Upper lobe of left lung (tissue), 6 donors: ENCODE measurements around the gene MOCOS. TPM values are rescaled to one million over a fixed set of nuclear protein-coding genes. Genes with fewer than 3 reads are reported as not detected.
"Not testable (repeated sequence)": the region's sequence is repeated elsewhere in the genome, so short reads cannot be mapped to it uniquely, and the experiment has no call there.

Experiments used
- ATAC-seq, 2 donors: fragments of 200-7000 bp; cut with Tn5 transposase; one replicate each; pipeline ENCODE4 v1.9.1; 2022; ENCODE audit warnings: mild to moderate bottlenecking in 2 of 2, moderate library complexity in 2 of 2; ENCODE audit not compliant: low FRiP score in 2 of 2
- DNase-seq, 2 donors: peaks; one replicate each; pipeline ENCODE4 v3.0.0-alpha.2; 2019 to 2020
- H3K27ac ChIP-seq, 4 donors: fragments of 200-600 bp; sonication (generic); one replicate each; pipeline ENCODE4 v1.5.1; 2016 to 2019
- H3K27me3 ChIP-seq, 4 donors: fragments of 200-600 bp; sonication (generic); one replicate each; pipeline ENCODE4 v1.5.1; 2017 to 2019
- H3K36me3 ChIP-seq, 4 donors: fragments of 200-600 bp; sonication (generic); one replicate each; pipeline ENCODE4 v1.5.1; 2016 to 2019
- H3K4me1 ChIP-seq, 4 donors: fragments of 200-600 bp; sonication (generic); one replicate each; pipeline ENCODE4 v1.5.1; 2018 to 2019
- H3K4me3 ChIP-seq, 4 donors: fragments of 200-600 bp; sonication (generic); one replicate each; pipeline ENCODE4 v1.5.1; 2017 to 2019; ENCODE audit warnings: mild to moderate bottlenecking in 2 of 4, moderate library complexity in 1 of 4
- H3K9me3 ChIP-seq, 4 donors: fragments of 200-600 bp; sonication (generic); one replicate each; pipeline ENCODE4 v1.5.1; 2018 to 2019
- CTCF ChIP-seq, 6 experiments: fragments of 450-650 bp in 4 of 6; fragments of 200-600 bp in 2 of 6; sonication (generic) in 2 of 6; IDR thresholded peaks; one replicate each; pipeline ENCODE4 v1.5.1; 2016 to 2019; ENCODE audit warnings: antibody characterized with exemption in 6 of 6
- EP300 ChIP-seq, 4 donors: sonication (generic); formaldehyde crosslinking; IDR thresholded peaks; one replicate each; pipeline ENCODE4 v1.5.1; 2017; ENCODE audit warnings: antibody characterized with exemption in 4 of 4, control low read depth in 2 of 4
- POLR2A ChIP-seq, 4 donors: fragments of 450-650 bp; IDR thresholded peaks; one replicate each; pipeline ENCODE4 v1.5.1; 2016 to 2017; ENCODE audit warnings: antibody characterized with exemption in 4 of 4, mild to moderate bottlenecking in 2 of 4
- POLR2AphosphoS5 ChIP-seq, 2 donors: sonication (generic); formaldehyde crosslinking; IDR thresholded peaks; one replicate each; pipeline ENCODE4 v1.5.1; 2017; ENCODE audit warnings: antibody characterized with exemption in 2 of 2
- WGBS, 2 donors: methylation state at CpG; one replicate each; pipeline ENCODE4 v1.1.5; 2017 to 2018; 5-methylcytosine and 5-hydroxymethylcytosine counted together
- total RNA-seq, 6 donors: library from RNA; depleted of rRNA in 4 of 6; stranded (reverse); fragments of >200 nt in 4 of 6; gene quantifications; one replicate each; pipeline versions ENCODE4 v1.1.0 to v1.2.1, GENCODE V29; 2016 to 2021
- donor health status: DM: no; HTN: no; CAD: no; lungs with moderate emphysema.
- donor health status: DM: no; HTN: yes; CAD: no; lungs with severe emphysema.

The MOCOS gene
- total RNA-seq, 6 donors from 2014 or later: 1.9 to 4.7 (median 3.8) TPM

- Histone ChIP-seq H3K9me3 (no peaks in the 10 kb centered on the region), H3K4me1 (no peaks in the 10 kb centered on the region), H3K36me3 (no peaks in the 10 kb centered on the region), H3K27me3 (no peaks in the 10 kb centered on the region), H3K27ac (no peak overlapping the region), H3K4me3 (no peak overlapping the region)
- DNase-seq (no peak), ATAC-seq (no peak)
- TF ChIP-seq POLR2A (IDR thresholded peaks at IDR 0.05) (no peak), CTCF (IDR thresholded peaks at IDR 0.05) (no peak), POLR2AphosphoS5 (IDR thresholded peaks at IDR 0.05) (no peak), EP300 (IDR thresholded peaks at IDR 0.05) (no peak)
- WGBS, 2 donors: 89 to 93% methylated on average over 2 of the region's 2 CpGs
Observed at GRCh38 chr18:36201765-36202164, 14.5 kb downstream of the MOCOS start.

GRCh38 chr18:36203360-36203895 is 16.1 kb downstream of the MOCOS start:
- no peak for TF ChIP-seq EP300 (IDR thresholded peaks at IDR 0.05)
- TF ChIP-seq CTCF (IDR thresholded peaks at IDR 0.05): no peak
- TF ChIP-seq POLR2AphosphoS5 (IDR thresholded peaks at IDR 0.05): no peak
- no peak for TF ChIP-seq POLR2A (IDR thresholded peaks at IDR 0.05)
- ATAC-seq: no peak
- H3K36me3 ChIP-seq: no peaks in the 10 kb centered on the region
- no peak for DNase-seq
- no peaks in the 10 kb centered on the region for H3K9me3 ChIP-seq
- H3K27ac ChIP-seq: no peak overlapping the region
- 74 to 75% methylated on average over 7 of the region's 7 CpGs for WGBS, 2 donors
- no peaks in the 10 kb centered on the region for H3K27me3 ChIP-seq
- no peaks in the 10 kb centered on the region for H3K4me1 ChIP-seq
- H3K4me3 ChIP-seq: no peak overlapping the region

- no peak for ATAC-seq
- no peaks in the 10 kb centered on the region for H3K36me3 ChIP-seq
- H3K27ac ChIP-seq: no peak overlapping the region
- TF ChIP-seq EP300 (IDR thresholded peaks at IDR 0.05) (no peak), CTCF (IDR thresholded peaks at IDR 0.05) (no peak), POLR2A (IDR thresholded peaks at IDR 0.05) (no peak), POLR2AphosphoS5 (IDR thresholded peaks at IDR 0.05) (no peak)
- H3K27me3 ChIP-seq: no peaks in the 10 kb centered on the region
- 68 to 80% methylated on average over 4 of the region's 4 CpGs for WGBS, 2 donors
- no peak for DNase-seq
- no peaks in the 10 kb centered on the region for H3K9me3 ChIP-seq
- no peak overlapping the region for H3K4me3 ChIP-seq
- H3K4me1 ChIP-seq: no peaks in the 10 kb centered on the region
Observed at GRCh38 chr18:36205166-36205565, 17.9 kb downstream of the MOCOS start.

GRCh38 chr18:36207303-36207702 is 20.0 kb downstream of the MOCOS start:
- no peak overlapping the region for H3K4me3 ChIP-seq
- no peaks in the 10 kb centered on the region for H3K9me3 ChIP-seq
- WGBS, 2 donors: 89 to 100% methylated on average over 1 of the region's 1 CpG
- H3K27me3 ChIP-seq: no peaks in the 10 kb centered on the region
- H3K27ac ChIP-seq: no peak overlapping the region
- no peak for DNase-seq
- no peak for TF ChIP-seq EP300 (IDR thresholded peaks at IDR 0.05)
- TF ChIP-seq CTCF (IDR thresholded peaks at IDR 0.05): no peak
- no peak for TF ChIP-seq POLR2AphosphoS5 (IDR thresholded peaks at IDR 0.05)
- no peak for TF ChIP-seq POLR2A (IDR thresholded peaks at IDR 0.05)
- no peak for ATAC-seq
- H3K36me3 ChIP-seq: no peaks in the 10 kb centered on the region
- H3K4me1 ChIP-seq: no peaks in the 10 kb centered on the region

GRCh38 chr18:36207969-36208368 is 20.7 kb downstream of the MOCOS start:
- not testable (repeated sequence) for ATAC-seq, H3K36me3 ChIP-seq, H3K27me3 ChIP-seq, DNase-seq, H3K4me3 ChIP-seq, H3K4me1 ChIP-seq, H3K27ac ChIP-seq, H3K9me3 ChIP-seq
- WGBS, 2 donors: 95 to 97% methylated on average over 2 of the region's 2 CpGs
